Measurements from ENCODE around the gene EML1. TPM values are rescaled to one million over a fixed set of nuclear protein-coding genes. Genes with fewer than 3 reads are reported as not detected.

EML1 gene
- total RNA-seq, 1 experiment from 2014 or later, result 12.0 TPM

GRCh38 chr14:99857551-99857950, 64.3 kb downstream of the EML1 start:
- H3K9me2 ChIP-seq (replicated peaks; ENCODE audit: low read length), result no peaks in the 10 kb centered on the region
- TF ChIP-seq EZH2 (IDR thresholded peaks at IDR 0.05; ENCODE audit: low read length, unreplicated experiment) (no peak), EZH2phosphoT487 (IDR thresholded peaks at IDR 0.05; ENCODE audit: borderline replicate concordance, low read length) (no peak)
- TF ChIP-seq, protein P1, sequence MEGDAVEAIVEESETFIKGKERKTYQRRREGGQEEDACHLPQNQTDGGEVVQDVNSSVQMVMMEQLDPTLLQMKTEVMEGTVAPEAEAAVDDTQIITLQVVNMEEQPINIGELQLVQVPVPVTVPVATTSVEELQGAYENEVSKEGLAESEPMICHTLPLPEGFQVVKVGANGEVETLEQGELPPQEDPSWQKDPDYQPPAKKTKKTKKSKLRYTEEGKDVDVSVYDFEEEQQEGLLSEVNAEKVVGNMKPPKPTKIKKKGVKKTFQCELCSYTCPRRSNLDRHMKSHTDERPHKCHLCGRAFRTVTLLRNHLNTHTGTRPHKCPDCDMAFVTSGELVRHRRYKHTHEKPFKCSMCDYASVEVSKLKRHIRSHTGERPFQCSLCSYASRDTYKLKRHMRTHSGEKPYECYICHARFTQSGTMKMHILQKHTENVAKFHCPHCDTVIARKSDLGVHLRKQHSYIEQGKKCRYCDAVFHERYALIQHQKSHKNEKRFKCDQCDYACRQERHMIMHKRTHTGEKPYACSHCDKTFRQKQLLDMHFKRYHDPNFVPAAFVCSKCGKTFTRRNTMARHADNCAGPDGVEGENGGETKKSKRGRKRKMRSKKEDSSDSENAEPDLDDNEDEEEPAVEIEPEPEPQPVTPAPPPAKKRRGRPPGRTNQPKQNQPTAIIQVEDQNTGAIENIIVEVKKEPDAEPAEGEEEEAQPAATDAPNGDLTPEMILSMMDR (conservative IDR thresholded peaks at IDR 0.05; ENCODE audit: low read depth, low read length), result no peak
- H3K4me3 ChIP-seq (ENCODE audit: low read length), result no peak overlapping the region
- no peaks in the 10 kb centered on the region for H3K9me3 ChIP-seq (ENCODE audit: low read length)
- no peaks in the 10 kb centered on the region for H3K79me2 ChIP-seq (ENCODE audit: low read length)
- no peak for DNase-seq
- no TSS peak for BruUV-seq (replicated peaks)
- ChIA-PET CTCF (no interaction called here), POLR2A (ENCODE audit: unreplicated experiment) (no interaction called here)
- no peak overlapping the region for H3K4me2 ChIP-seq (ENCODE audit: low read length)
- ATAC-seq, result no peak
- H3K27ac ChIP-seq (ENCODE audit: low read length), result no peak overlapping the region
- no peaks in the 10 kb centered on the region for H3K36me3 ChIP-seq (ENCODE audit: low read depth, low read length)
- no peaks in the 10 kb centered on the region for H3F3A ChIP-seq (ENCODE audit: low read length, unreplicated experiment)
- H3K4me1 ChIP-seq (ENCODE audit: insufficient read depth, low read length), result 0 out of 2 replicates have a peak, but pooled peaks cover 3% of the 10 kb centered on the region
- H4K20me1 ChIP-seq (ENCODE audit: low read length), result no peaks in the 10 kb centered on the region
- H2AFZ ChIP-seq (ENCODE audit: low read length), result no peak overlapping the region
- no peaks in the 10 kb centered on the region for H3K27me3 ChIP-seq (ENCODE audit: low read length)
- intact Hi-C loops (cut with micrococcal nuclease), result no loop called here
- H3K9ac ChIP-seq (ENCODE audit: low read length), result no peak overlapping the region

DNA sequence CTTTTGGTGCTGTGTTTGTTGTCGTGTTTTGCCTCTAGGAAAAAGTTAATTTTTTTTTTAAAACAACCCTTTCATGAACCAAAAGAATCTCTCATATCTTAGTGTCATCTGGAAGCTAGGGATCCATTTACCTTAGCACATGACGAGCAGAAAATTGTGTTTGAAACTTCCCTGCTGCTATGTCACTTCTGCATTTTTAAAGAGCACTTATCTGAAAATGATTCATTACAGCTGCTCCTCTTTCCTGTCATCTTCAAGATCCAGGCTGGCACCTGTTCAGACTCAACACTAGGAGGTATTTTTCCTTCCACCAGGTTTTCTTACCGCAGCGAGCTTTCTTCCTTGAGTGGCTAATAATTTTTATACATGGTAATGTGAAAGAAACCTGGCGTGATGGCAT, 67.0 kb downstream of the EML1 start:
- Histone ChIP-seq H3K27me3 (ENCODE audit: low read length) (no peaks in the 10 kb centered on the region), H2AFZ (ENCODE audit: low read length) (no peak overlapping the region), H3K4me3 (ENCODE audit: low read length) (no peak overlapping the region), H3K27ac (ENCODE audit: low read length) (no peak overlapping the region), H3K9me3 (ENCODE audit: low read length) (no peaks in the 10 kb centered on the region), H3K4me1 (ENCODE audit: insufficient read depth, low read length) (no peaks in the 10 kb centered on the region), H3K36me3 (ENCODE audit: low read depth, low read length) (no peaks in the 10 kb centered on the region), H3K9me2 (replicated peaks; ENCODE audit: low read length) (no peaks in the 10 kb centered on the region), H4K20me1 (ENCODE audit: low read length) (no peaks in the 10 kb centered on the region), H3K79me2 (ENCODE audit: low read length) (no peaks in the 10 kb centered on the region), H3K4me2 (ENCODE audit: low read length) (no peak overlapping the region), H3F3A (ENCODE audit: low read length, unreplicated experiment) (no peaks in the 10 kb centered on the region), H3K9ac (ENCODE audit: low read length) (no peak overlapping the region)
- ChIA-PET CTCF (no interaction called here), POLR2A (ENCODE audit: unreplicated experiment) (no interaction called here)
- ATAC-seq (no peak), DNase-seq (no peak)
- BruUV-seq (replicated peaks), result no TSS peak
- intact Hi-C loops (cut with micrococcal nuclease), result no loop called here
- TF ChIP-seq, protein P1 (conservative IDR thresholded peaks at IDR 0.05; ENCODE audit: low read depth, low read length), result no peak
- no peak for TF ChIP-seq EZH2 (IDR thresholded peaks at IDR 0.05; ENCODE audit: low read length, unreplicated experiment)
- TF ChIP-seq EZH2phosphoT487 (IDR thresholded peaks at IDR 0.05; ENCODE audit: borderline replicate concordance, low read length), result no peak

DNA sequence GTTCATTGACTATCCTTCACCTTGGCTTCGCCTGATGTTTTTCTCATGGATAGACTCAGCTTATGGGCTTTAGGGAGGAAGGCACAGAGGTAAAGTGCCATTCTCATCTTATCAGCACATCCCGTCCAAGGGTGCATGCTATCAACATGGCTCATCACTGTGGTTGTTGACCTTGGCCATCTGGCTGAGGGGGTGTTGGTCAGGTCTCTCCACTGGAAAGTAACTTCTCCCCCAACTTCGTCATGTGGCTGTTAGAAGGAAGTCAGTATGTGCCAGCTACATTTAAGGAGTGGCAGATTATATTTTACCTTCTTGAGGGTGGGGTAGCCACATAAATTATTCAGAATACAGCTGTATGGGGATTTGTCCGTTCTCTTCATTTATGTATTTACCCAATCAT, 68.9 kb downstream of the EML1 start:
- intact Hi-C loops (cut with micrococcal nuclease), result no loop called here
- Histone ChIP-seq H3F3A (ENCODE audit: low read length, unreplicated experiment) (no peaks in the 10 kb centered on the region), H4K20me1 (ENCODE audit: low read length) (no peaks in the 10 kb centered on the region), H3K4me2 (ENCODE audit: low read length) (no peak overlapping the region), H3K4me1 (ENCODE audit: insufficient read depth, low read length) (no peaks in the 10 kb centered on the region), H3K4me3 (ENCODE audit: low read length) (no peak overlapping the region), H3K36me3 (ENCODE audit: low read depth, low read length) (no peaks in the 10 kb centered on the region), H3K9me3 (ENCODE audit: low read length) (no peaks in the 10 kb centered on the region), H3K9me2 (replicated peaks; ENCODE audit: low read length) (no peaks in the 10 kb centered on the region), H3K27ac (ENCODE audit: low read length) (no peak overlapping the region), H3K27me3 (ENCODE audit: low read length) (no peaks in the 10 kb centered on the region), H3K9ac (ENCODE audit: low read length) (no peak overlapping the region), H3K79me2 (ENCODE audit: low read length) (no peaks in the 10 kb centered on the region), H2AFZ (ENCODE audit: low read length) (no peak overlapping the region)
- CTCF ChIA-PET, result no interaction called here
- no TSS peak for BruUV-seq (replicated peaks)
- DNase-seq, result no peak
- TF ChIP-seq EZH2phosphoT487 (IDR thresholded peaks at IDR 0.05; ENCODE audit: borderline replicate concordance, low read length), result no peak
- no peak for TF ChIP-seq EZH2 (IDR thresholded peaks at IDR 0.05; ENCODE audit: low read length, unreplicated experiment)
- TF ChIP-seq, protein P1 (conservative IDR thresholded peaks at IDR 0.05; ENCODE audit: low read depth, low read length), result no peak
- POLR2A ChIA-PET (ENCODE audit: unreplicated experiment), result no interaction called here
- no peak for ATAC-seq

All from PC-3 (cell line).